NT2/D1 (cell line): ENCODE measurements around the gene TRIM9.

Experiments used
- SUZ12 ChIP-seq: IDR thresholded peaks from 2 replicates; pipeline ENCODE4 v1.6.1; 2011; ENCODE audit not compliant: insufficient read length, insufficient read depth; ENCODE audit errors: extremely low read depth
- ZNF274 ChIP-seq: IDR thresholded peaks from 2 replicates; pipeline ENCODE4 v1.6.1; 2011; ENCODE audit warnings: mild to moderate bottlenecking, low read depth, low read length

DNA sequence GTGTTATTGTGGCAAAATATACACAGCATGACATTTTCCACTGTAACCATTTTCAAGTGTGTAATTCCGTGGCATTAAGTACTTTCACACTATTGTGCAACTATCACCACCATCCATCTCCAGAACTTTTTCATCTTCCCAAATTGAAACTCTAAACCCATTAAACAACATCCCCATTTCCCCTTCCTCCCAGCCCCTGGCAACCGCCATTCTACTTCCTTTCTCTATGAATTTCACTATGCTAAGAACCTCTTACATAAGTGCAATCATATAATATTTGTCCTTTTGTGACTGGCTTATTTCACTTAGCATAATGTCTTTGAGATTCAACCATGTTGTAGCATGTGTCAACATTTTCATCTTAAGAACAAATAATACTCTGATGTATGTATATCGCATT, 82.8 kb downstream of the TRIM9 start:
- TF ChIP-seq SUZ12 (no peak), ZNF274 (no peak)
